CD8-positive, alpha-beta memory T cell (primary cell): Measurements from ENCODE around the gene TSC22D4. TPM values are rescaled to one million over a fixed set of nuclear protein-coding genes. Genes with fewer than 3 reads are reported as not detected.
"Not testable (repeated sequence)": the region's sequence is repeated elsewhere in the genome, so short reads cannot be mapped to it uniquely, and the experiment has no call there.

Experiments
- CTCF ChIA-PET: fragments of 350-600 bp; sonication (Branson Sonifier 250); formaldehyde crosslinking; loops from one replicate; lab custom pipeline; 2021; ENCODE audit warnings: antibody characterized with exemption; lab: Charles Lee
- POLR2A ChIA-PET: fragments of 350-600 bp; sonication (Branson Sonifier 250); formaldehyde crosslinking; loops from one replicate; lab custom pipeline; 2021; ENCODE audit warnings: antibody characterized with exemption; lab: Charles Lee
- DNase-seq, 5 donors: peaks; one replicate each; pipeline versions ENCODE4 v3.0.0 to v3.0.0-alpha.2; 2020 to 2022; ENCODE audit warnings: mixed read lengths in 1 of 5
- H3K27ac ChIP-seq: one replicate; pipeline ENCODE4 v1.7.0; 2013; ENCODE audit warnings: low read depth, mild to moderate bottlenecking, low read length, moderate library complexity
- H3K27me3 ChIP-seq: 2 replicates; pipeline ENCODE4 v1.7.0; 2013; ENCODE audit warnings: low read length, mild to moderate bottlenecking; ENCODE audit not compliant: insufficient read depth, poor library complexity, severe bottlenecking
- H3K36me3 ChIP-seq: 2 replicates; pipeline ENCODE4 v1.7.0; 2013; ENCODE audit warnings: mild to moderate bottlenecking, low read length, moderate library complexity; ENCODE audit not compliant: insufficient read depth
- H3K4me1 ChIP-seq: 2 replicates; pipeline ENCODE4 v1.7.0; 2013; ENCODE audit warnings: mild to moderate bottlenecking, low read length, moderate library complexity; ENCODE audit not compliant: insufficient read depth
- H3K4me3 ChIP-seq: 2 replicates; pipeline ENCODE4 v1.7.0; 2013; ENCODE audit warnings: mild to moderate bottlenecking, low read length
- H3K9me3 ChIP-seq: 2 replicates; pipeline ENCODE4 v1.7.0; 2013; ENCODE audit warnings: mild to moderate bottlenecking, low read length
- H3K27ac Mint-ChIP-seq, 8 donors: one replicate each; pipeline ENCODE4 v1.8.0; 2020 to 2021; ENCODE audit warnings: mixed read lengths in 8 of 8, mild to moderate bottlenecking in 6 of 8, inconsistent platforms in 3 of 8, moderate library complexity in 3 of 8
- H3K27me3 Mint-ChIP-seq, 2 donors: one replicate each; pipeline ENCODE4 v1.8.0; 2020 to 2021; ENCODE audit warnings: mixed read lengths in 2 of 2, mild to moderate bottlenecking in 1 of 2, moderate library complexity in 1 of 2
- H3K36me3 Mint-ChIP-seq, 3 donors: one replicate each; pipeline ENCODE4 v1.8.0; 2020 to 2021; ENCODE audit warnings: mixed read lengths in 3 of 3, inconsistent platforms in 1 of 3, mild to moderate bottlenecking in 1 of 3
- H3K4me1 Mint-ChIP-seq, 3 donors: one replicate each; pipeline ENCODE4 v1.8.0; 2020 to 2021; ENCODE audit warnings: mixed read lengths in 3 of 3, inconsistent platforms in 1 of 3, mild to moderate bottlenecking in 1 of 3
- H3K4me3 Mint-ChIP-seq, 7 donors: one replicate each; pipeline ENCODE4 v1.8.0; 2020 to 2021; ENCODE audit warnings: mixed read lengths in 7 of 7, mild to moderate bottlenecking in 6 of 7, moderate library complexity in 4 of 7, inconsistent platforms in 2 of 7
- H3K9me3 Mint-ChIP-seq, 5 donors: one replicate each; pipeline ENCODE4 v1.8.0; 2020 to 2022; ENCODE audit warnings: mixed read lengths in 5 of 5, mild to moderate bottlenecking in 3 of 5, moderate library complexity in 2 of 5, inconsistent platforms in 1 of 5
- polyA plus RNA-seq: library from polyadenylated mRNA; unstranded; fragments of 300-500 nt; fragmentation: Illumina TruSeq; gene quantifications from one replicate; pipeline ENCODE4 v1.2.3, GENCODE V29; 2021
- total RNA-seq, 2 experiments: library from RNA; stranded (reverse); gene quantifications; one replicate each; pipeline ENCODE4 v1.2.3, GENCODE V29; 2021

The TSC22D4 gene
- total and polyA plus RNA-seq, 3 experiments from 2014 or later: 40.5 to 99.1 (median 96.2) TPM

DNA sequence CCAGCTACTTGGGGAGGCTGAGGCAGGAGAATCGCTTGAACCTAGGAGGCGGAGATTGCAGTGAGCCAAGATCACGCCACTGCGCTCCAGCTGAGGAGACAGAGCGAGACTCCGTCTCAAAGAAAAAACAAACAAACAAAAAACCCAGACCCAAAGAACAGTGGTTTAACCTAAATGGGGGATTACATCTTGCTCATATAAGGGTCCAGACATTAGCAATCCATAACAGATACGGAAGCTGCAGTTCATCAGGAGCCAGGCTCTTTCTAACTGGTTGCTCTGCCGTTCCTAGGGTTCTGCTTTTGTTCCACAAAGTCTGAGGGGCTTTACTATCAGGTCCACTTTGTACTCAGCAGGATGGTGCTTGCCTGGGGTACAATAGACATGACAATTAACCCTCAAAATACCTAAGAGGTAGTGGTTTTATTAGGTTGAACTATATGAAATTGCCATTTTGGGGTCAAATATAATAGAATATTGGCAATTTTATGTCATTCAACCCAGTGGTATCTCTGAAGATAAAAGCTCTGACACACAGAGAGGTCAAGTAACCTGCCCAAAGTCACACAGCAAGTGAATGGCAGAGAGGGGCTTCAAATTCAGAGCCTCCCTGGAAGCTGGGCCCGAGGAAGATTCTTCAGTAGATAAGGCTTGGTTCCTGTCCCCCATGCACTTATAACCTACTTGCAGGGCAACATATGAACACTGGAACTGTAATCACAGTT is 26.0 kb upstream of the TSC22D4 start:
- Histone ChIP-seq H3K4me3 (no peak overlapping the region), H3K36me3 (no peaks in the 10 kb centered on the region), H3K27me3 (no peaks in the 10 kb centered on the region), H3K4me1 (no peaks in the 10 kb centered on the region), H3K27ac (no peak overlapping the region), H3K9me3 (no peaks in the 10 kb centered on the region)
- Mint-ChIP-seq H3K9me3 (no peaks in the 10 kb centered on the region), H3K36me3 (no peaks in the 10 kb centered on the region), H3K27ac (no peak overlapping the region), H3K4me3 (no peak overlapping the region), H3K27me3 (peaks cover 0 to 1% of the 10 kb centered on the region in 2 donors), H3K4me1 (no peaks in the 10 kb centered on the region)
- POLR2A ChIA-PET: no interaction called here
- DNase-seq: no peak
- CTCF ChIA-PET: interaction anchor here (1.0 to 1.4 kb wide), 3 partner anchors 11 to 272 kb away, joined by 3 to 5 read pairs (median 3); partner anchors contain the start of gene NYAP1

DNA sequence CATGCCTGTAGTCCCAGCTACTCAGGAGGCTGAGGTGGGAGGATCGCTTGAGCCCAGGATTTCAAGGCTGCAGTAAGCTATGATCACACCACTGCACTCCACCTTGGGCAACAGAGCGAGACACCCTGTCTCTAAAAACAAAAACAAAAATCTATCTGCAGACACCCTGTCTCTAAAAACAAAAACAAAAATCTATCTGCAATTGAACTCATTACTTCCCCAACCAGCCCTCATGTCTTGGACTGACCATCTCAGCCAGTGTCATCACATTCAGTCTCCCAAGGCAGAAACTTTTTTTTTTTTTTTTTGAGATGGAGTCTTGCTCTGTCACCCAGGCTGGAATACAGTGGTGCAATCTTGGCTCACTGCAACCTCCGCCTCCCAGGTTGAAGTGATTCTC is 25.0 kb upstream of the TSC22D4 start:
- H3K4me1 Mint-ChIP-seq, H3K4me3 ChIP-seq, H3K27ac Mint-ChIP-seq, H3K36me3 Mint-ChIP-seq, POLR2A ChIA-PET, H3K4me1 ChIP-seq, H3K27me3 ChIP-seq, H3K36me3 ChIP-seq, H3K27me3 Mint-ChIP-seq, H3K27ac ChIP-seq, H3K9me3 ChIP-seq, H3K4me3 Mint-ChIP-seq, DNase-seq, H3K9me3 Mint-ChIP-seq: not testable (repeated sequence)
- CTCF ChIA-PET: interaction anchor here (2.1 kb wide), 1 partner anchor 55 kb away, joined by 9 read pairs; no protein-coding TSS in a partner anchor

DNA sequence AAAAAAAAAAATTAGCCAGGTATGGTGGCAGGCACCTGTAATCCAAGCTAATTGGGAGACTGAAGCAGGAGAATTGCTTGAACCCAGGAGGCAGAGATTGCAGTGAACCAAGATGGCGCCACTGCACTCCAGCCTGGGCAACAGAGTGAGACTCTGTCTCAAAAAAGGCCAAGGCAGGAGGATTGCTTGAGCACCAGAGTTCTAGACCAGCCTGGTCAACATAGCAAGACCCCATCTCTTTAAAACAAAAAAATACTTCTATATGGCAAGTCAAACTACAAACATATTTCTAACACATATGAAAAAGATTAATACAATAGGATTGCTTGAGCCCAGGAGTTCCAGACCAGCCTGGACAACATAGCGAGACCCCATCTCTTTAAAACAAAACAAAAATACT is 21.7 kb upstream of the TSC22D4 start:
- H3K27ac ChIP-seq, H3K27ac Mint-ChIP-seq, H3K27me3 ChIP-seq, CTCF ChIA-PET, POLR2A ChIA-PET, H3K9me3 Mint-ChIP-seq, H3K9me3 ChIP-seq, H3K4me3 ChIP-seq, H3K27me3 Mint-ChIP-seq, H3K4me1 Mint-ChIP-seq, H3K36me3 Mint-ChIP-seq, H3K36me3 ChIP-seq, H3K4me1 ChIP-seq, DNase-seq, H3K4me3 Mint-ChIP-seq: not testable (repeated sequence)

DNA sequence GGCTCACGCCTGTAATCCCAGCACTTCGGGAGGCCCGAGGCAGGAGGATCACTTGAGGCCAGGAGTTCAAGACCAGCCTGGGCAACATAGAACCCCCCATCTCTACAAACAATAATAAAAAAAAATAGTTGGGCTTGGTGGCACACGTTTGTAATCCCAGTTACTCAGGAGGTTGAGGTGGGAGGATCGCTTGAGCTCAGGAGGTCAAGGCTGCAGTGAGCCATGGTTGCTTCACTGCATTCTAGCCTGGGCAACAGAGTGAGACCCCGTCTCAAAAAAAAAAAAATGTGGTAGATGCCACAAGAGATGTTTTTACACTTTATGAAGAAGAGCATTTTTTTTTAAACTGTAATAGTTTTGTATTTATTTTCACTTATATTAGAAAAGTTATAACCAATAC is 17.5 kb upstream of the TSC22D4 start:
- Histone ChIP-seq H3K27ac (no peak overlapping the region), H3K36me3 (no peaks in the 10 kb centered on the region), H3K4me1 (no peaks in the 10 kb centered on the region), H3K9me3 (no peaks in the 10 kb centered on the region), H3K4me3 (no peak overlapping the region), H3K27me3 (no peaks in the 10 kb centered on the region)
- Mint-ChIP-seq H3K27me3 (peaks cover 2 to 3% of the 10 kb centered on the region in 2 donors), H3K4me3 (no peak overlapping the region), H3K36me3 (no peaks in the 10 kb centered on the region), H3K27ac (peak overlapping the region in 1 of 8 donors; percentile 2), H3K4me1 (peaks cover 6 to 19% (median 9%) of the 10 kb centered on the region in 3 donors), H3K9me3 (no peaks in the 10 kb centered on the region)
- ChIA-PET POLR2A (interaction anchor here (0.8 kb wide), 1 partner anchor 35 kb away, joined by 3 read pairs; no protein-coding TSS in a partner anchor), CTCF (interaction anchor here (1.4 kb wide), 2 partner anchors 14 to 23 kb away, joined by 3 to 5 read pairs; no protein-coding TSS in a partner anchor)
- DNase-seq: no peak

DNA sequence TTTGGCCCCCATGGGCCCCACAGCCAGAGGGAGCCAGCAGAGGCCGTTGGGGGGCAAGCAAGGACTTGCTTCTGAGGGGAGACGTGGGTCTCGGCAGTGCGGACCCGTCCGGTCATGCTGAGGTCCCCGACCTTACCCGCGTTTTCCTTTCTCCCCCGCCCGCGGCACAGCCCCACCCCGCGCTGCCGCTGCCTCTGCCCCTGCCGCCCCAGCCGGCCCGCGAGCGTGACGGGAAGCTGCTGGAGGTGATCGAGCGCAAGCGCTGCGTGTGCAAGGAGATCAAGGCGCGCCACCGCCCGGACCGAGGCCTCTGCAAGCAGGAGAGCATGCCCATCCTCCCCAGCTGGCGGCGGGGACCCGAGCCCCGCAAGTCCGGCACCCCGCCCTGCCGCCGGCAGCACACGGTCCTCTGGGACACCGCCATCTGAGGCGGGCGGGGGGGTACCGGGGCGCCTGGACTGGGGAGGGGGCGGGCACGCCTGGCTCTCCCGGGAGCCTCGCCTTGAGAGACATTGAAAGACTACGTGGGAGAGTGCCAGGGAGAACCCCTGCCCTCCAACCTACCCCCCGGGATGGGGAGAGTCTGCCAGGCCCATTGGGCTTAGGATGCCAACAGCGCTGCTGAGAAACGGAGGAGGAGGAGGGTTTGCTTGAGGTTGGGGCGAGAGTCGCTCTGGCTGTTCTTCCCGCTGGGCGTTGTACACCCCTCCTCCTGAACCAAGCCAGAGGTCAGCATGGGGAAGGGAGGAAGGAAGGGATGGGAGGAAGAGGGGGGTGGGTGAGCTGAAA is 14.7 kb upstream of the TSC22D4 start:
- ChIA-PET CTCF (interaction anchor here (1.0 to 4.0 kb wide), 10 partner anchors 11 to 212 kb away, joined by 3 to 20 read pairs (median 6); partner anchors contain the start of genes POP7 and TSC22D4), POLR2A (interaction anchor here (0.5 to 1.5 kb wide), 5 partner anchors 8 to 96 kb away, joined by 3 read pairs; partner anchors contain the start of gene TSC22D4)
- Mint-ChIP-seq H3K9me3 (no peaks in the 10 kb centered on the region), H3K4me1 (peaks cover 6 to 22% (median 9%) of the 10 kb centered on the region in 3 donors), H3K27ac (peak overlapping the region in 1 of 8 donors; percentile 29), H3K36me3 (no peaks in the 10 kb centered on the region), H3K27me3 (peaks cover 2 to 3% of the 10 kb centered on the region in 2 donors), H3K4me3 (peak overlapping the region; percentile 9 to 77 (median 70))
- Histone ChIP-seq H3K4me3 (peak overlapping the region; percentile 32), H3K9me3 (no peaks in the 10 kb centered on the region), H3K36me3 (no peaks in the 10 kb centered on the region), H3K27me3 (no peaks in the 10 kb centered on the region), H3K4me1 (no peaks in the 10 kb centered on the region), H3K27ac (no peak overlapping the region)
- DNase-seq: peak in 4 of 5 donors; percentile 18 to 64 (median 42)

DNA sequence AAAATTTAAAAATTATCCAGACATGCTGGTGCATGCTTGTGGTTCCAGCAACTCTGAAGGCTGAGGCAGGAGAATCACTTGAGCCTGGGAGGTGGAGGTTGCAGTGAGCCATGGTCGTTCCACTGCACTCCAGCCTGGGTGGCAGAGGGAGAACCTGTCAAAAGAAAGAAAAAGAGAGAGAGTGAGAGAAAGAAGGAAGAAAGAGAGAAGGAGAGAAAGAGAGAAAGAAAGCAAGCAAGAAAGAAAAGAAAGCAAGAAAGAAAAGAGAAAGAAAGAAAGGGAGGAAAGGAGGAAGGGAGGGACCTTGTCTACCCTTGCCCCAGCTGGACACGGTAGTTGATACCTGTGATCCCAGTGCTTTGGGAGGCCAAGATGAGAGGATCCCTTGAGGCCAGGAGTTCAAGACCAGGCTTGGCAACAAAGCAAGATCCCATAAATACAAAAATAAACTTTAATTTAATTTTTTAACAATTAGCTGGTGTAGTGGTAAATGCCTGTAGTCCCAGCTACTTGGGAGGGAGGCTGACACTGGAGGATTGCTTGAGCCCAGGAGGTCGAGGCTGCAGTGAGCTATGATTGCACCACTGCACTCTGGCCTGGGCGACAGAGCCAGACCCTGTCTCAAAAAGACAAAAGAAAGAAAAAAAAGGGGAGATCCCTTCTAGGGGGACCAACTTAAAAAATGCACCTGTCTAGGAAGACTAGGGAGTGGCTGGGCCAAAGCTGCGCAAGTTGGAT is 13.9 kb upstream of the TSC22D4 start:
- no peaks in the 10 kb centered on the region for H3K36me3 Mint-ChIP-seq
- H3K9me3 Mint-ChIP-seq: no peaks in the 10 kb centered on the region
- ChIA-PET CTCF (interaction anchor here (1.0 to 4.0 kb wide), 12 partner anchors 11 to 213 kb away, joined by 3 to 20 read pairs (median 4); partner anchors contain the start of genes POP7 and TSC22D4), POLR2A (interaction anchor here (0.5 to 1.5 kb wide), 5 partner anchors 8 to 96 kb away, joined by 3 read pairs; partner anchors contain the start of gene TSC22D4)
- peak overlapping the region in 2 of 8 donors; percentile 10 to 14 for H3K27ac Mint-ChIP-seq
- H3K4me3 ChIP-seq: peak overlapping the region; percentile 32
- H3K9me3 ChIP-seq: no peaks in the 10 kb centered on the region
- H3K4me3 Mint-ChIP-seq: peak overlapping the region; percentile 9 to 82 (median 70)
- H3K4me1 Mint-ChIP-seq: peaks cover 6 to 22% (median 9%) of the 10 kb centered on the region in 3 donors
- H3K27me3 Mint-ChIP-seq: peaks cover 2 to 3% of the 10 kb centered on the region in 2 donors
- H3K36me3 ChIP-seq: no peaks in the 10 kb centered on the region
- no peaks in the 10 kb centered on the region for H3K4me1 ChIP-seq
- no peaks in the 10 kb centered on the region for H3K27me3 ChIP-seq
- H3K27ac ChIP-seq: no peak overlapping the region
- DNase-seq: no peak

DNA sequence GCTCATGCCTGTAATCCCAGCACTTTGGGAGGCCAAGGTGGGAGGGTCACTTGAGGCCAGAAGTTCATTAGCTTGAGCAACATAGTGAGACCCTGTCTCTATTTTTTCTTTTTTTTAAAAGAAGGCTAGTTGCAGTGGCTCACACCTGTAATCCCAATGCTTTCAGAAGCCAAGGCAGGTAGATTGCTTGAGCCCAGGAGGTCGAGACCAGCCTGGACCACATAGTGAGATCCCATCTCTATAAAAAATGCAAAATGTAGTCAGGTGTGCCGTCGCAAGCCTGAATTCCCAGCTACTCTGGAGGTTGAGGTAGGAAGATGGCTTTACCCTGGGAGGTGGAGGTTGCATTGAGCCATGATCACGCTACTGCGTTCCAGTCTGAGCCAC is 12.2 kb upstream of the TSC22D4 start:
- H3K27me3 ChIP-seq: no peaks in the 10 kb centered on the region
- no peaks in the 10 kb centered on the region for H3K4me1 ChIP-seq
- ChIA-PET POLR2A (interaction anchor here (0.6 kb wide), 1 partner anchor 69 kb away, joined by 5 read pairs; no protein-coding TSS in a partner anchor), CTCF (interaction anchor here (1.3 to 4.0 kb wide), 3 partner anchors 22 to 73 kb away, joined by 3 to 20 read pairs (median 3); no protein-coding TSS in a partner anchor)
- H3K9me3 Mint-ChIP-seq: no peaks in the 10 kb centered on the region
- no peak overlapping the region for H3K27ac Mint-ChIP-seq
- no peak overlapping the region for H3K4me3 Mint-ChIP-seq
- H3K4me3 ChIP-seq: no peak overlapping the region
- H3K36me3 Mint-ChIP-seq: no peaks in the 10 kb centered on the region
- peaks cover 2% of the 10 kb centered on the region in 2 donors for H3K27me3 Mint-ChIP-seq
- H3K36me3 ChIP-seq: no peaks in the 10 kb centered on the region
- H3K9me3 ChIP-seq: no peaks in the 10 kb centered on the region
- H3K27ac ChIP-seq: no peak overlapping the region
- peaks cover 6 to 22% (median 9%) of the 10 kb centered on the region in 3 donors for H3K4me1 Mint-ChIP-seq
- no peak for DNase-seq
